ENCODE results near the gene C4orf17.
"Not testable (repeated sequence)": the region's sequence is repeated elsewhere in the genome, so short reads cannot be mapped to it uniquely, and the experiment has no call there.

Gene C4orf17

GRCh38 chr4:99510721-99511120 lies at the start of gene C4orf17:
C4orf17 (plus strand) TSS chr4:99511021; CDS start chr4:99513082, 2,061 bp downstream.
- no peak for DNase-seq

- DNase-seq: no peak
These were observed 49.0 kb upstream of the C4orf17 start for GRCh38 chr4:99461623-99462401.

- peak; percentile 21 for DNase-seq
These were observed 47.9 kb upstream of the C4orf17 start for GRCh38 chr4:99462875-99463464.

- no peak for DNase-seq
These were observed 47.3 kb upstream of the C4orf17 start for GRCh38 chr4:99463566-99463965.

GRCh38 chr4:99467887-99468286 lies 42.9 kb upstream of the C4orf17 start:
- DNase-seq: no peak

- no peak for DNase-seq
These were observed 41.9 kb upstream of the C4orf17 start for GRCh38 chr4:99468889-99469288.

GRCh38 chr4:99471349-99471748 lies 39.5 kb upstream of the C4orf17 start:
- no peak for DNase-seq

- no peak for DNase-seq
These were observed 38.9 kb upstream of the C4orf17 start for GRCh38 chr4:99471896-99472295.

GRCh38 chr4:99473131-99473530 lies 37.7 kb upstream of the C4orf17 start:
- no peak for DNase-seq

GRCh38 chr4:99483636-99484035 lies 27.2 kb upstream of the C4orf17 start:
- no peak for DNase-seq

GRCh38 chr4:99485212-99485611 lies 25.6 kb upstream of the C4orf17 start:
- DNase-seq: no peak

- DNase-seq: not testable (repeated sequence)
These were observed 24.2 kb upstream of the C4orf17 start for GRCh38 chr4:99486648-99487047.

GRCh38 chr4:99490286-99490685 lies 20.5 kb upstream of the C4orf17 start:
- no peak for DNase-seq

GRCh38 chr4:99504804-99505502 lies 5.9 kb upstream of the C4orf17 start:
- DNase-seq: no peak

- no peak for DNase-seq
These were observed 4.0 kb upstream of the C4orf17 start for GRCh38 chr4:99506781-99507180.

GRCh38 chr4:99507349-99507748 lies 3.5 kb upstream of the C4orf17 start:
- DNase-seq: no peak

GRCh38 chr4:99507762-99508161 lies 3.1 kb upstream of the C4orf17 start:
- DNase-seq: no peak

GRCh38 chr4:99518601-99519295 lies 7.9 kb downstream of the C4orf17 start:
- DNase-seq: no peak

- DNase-seq: no peak
These were observed 18.4 kb downstream of the C4orf17 start for GRCh38 chr4:99529228-99529627.

- DNase-seq: no peak
These were observed 19.1 kb downstream of the C4orf17 start for GRCh38 chr4:99529956-99530355.

GRCh38 chr4:99534699-99535098 lies 23.9 kb downstream of the C4orf17 start:
- not testable (repeated sequence) for DNase-seq

GRCh38 chr4:99536271-99536670 lies 25.4 kb downstream of the C4orf17 start:
- no peak for DNase-seq

GRCh38 chr4:99536848-99537247 lies 26.0 kb downstream of the C4orf17 start:
- no peak for DNase-seq

Measured in DMS79 treated with DMSO at 0.1 percent for 48 hours (cell line).